ENCODE measurements around the gene ZBED1.

- TF ChIP-seq CTCF (IDR thresholded peaks at IDR 0.05) = no peak
- TF ChIP-seq POLR2AphosphoS5 (IDR thresholded peaks at IDR 0.05) = no peak
Observed at GRCh38 chrX:2502120-2502667, 1.4 kb upstream of the ZBED1 start.
